NCI-H128 (cell line): ENCODE results near the gene ID3.
"Not testable (repeated sequence)": the region's sequence is repeated elsewhere in the genome, so short reads cannot be mapped to it uniquely, and the experiment has no call there.

Source experiments
- DNase-seq: peaks from one replicate; lab custom pipeline; 2025; ENCODE audit not compliant: unreplicated experiment; lab: John Stamatoyannopoulos, UW

Gene ID3

DNA sequence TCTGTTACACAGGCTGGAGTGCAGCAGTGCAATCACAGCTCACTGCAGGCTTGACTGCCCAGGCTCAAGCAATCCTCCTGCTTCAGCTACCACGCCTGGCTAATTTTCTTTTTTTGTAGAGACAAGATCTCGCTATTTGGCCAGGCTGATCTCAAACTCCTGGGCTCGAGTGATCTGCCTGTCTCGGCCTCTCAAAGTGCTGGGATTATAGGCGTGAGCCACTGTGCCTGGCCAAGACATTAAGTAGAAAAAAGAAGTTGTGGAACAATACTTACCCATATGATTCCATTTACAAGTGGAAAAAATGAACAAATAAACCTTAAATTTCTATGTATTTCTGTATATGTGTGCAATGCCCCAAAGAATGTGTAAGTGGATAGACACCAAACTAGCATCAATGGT is 30.3 kb upstream of the ID3 start:
- no peak for DNase-seq

DNA sequence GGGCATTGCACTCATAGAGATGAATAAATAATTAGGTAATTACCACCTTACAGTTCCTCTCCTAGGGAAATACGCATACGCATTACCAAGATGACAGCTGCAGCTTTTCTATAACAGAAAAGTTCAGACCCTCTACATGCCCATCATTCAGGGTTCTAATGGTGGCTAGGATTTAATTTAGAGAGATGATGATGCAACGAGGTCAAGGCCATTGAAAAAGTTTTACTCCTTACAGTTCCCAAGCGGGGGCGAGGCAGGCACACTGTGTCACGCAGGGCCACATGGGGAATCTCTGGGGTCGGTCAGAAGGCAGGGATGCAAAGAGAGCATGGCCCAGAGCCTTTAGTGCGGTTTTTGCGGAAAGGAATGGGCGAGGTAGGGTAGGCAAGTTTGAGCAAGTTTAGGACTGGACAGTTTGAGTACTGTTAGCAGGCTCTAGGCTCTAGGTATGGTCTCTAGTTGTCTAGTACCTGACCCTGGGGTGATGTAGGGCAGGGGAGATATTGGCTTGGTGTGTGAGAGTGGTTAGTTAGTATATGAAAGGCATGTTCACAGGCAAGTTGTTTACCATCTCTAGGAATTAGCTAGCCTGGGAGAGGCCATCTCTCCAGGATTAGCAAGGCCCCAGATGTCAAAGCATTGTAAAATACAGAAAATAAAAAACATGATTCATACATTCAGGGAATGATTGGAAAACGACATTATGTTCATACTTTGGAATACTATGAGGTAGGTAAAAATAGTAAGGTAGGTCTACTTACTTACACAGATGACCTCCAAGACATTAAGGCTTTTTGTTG is 29.6 kb upstream of the ID3 start:
- DNase-seq, result no peak

DNA sequence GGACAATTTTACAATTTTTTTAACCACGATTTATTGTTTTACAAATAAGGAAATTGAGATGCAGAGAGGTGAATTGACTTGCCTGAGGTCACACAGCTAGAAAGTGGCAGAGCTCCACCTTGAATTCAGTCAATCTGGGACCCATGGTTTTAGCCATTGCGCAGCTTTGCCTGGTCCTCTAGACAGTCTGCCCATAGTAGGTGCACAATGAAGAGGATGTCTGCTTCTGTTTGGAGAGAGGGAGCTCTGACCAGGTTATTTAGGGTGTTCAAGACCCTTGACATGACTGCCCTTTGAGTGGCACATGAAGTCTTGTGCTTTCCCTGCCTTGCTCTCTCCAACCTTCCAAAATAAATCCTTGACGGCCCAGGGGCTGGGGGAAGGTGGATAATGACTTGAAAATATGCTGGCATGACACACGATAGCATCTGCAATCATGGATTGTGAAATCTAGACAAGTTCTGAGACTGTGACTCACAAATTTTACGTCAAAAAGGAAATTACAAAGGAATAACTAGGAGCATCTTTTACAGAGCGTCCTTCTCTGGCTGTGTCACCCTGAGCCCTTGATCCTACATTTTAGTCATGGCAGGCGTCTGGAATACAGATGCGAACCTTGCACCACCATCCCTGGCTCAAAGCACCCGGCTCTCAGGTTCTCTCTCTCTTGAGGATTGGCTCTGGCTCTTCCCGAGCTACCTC is 26.2 kb upstream of the ID3 start:
- no peak for DNase-seq

DNA sequence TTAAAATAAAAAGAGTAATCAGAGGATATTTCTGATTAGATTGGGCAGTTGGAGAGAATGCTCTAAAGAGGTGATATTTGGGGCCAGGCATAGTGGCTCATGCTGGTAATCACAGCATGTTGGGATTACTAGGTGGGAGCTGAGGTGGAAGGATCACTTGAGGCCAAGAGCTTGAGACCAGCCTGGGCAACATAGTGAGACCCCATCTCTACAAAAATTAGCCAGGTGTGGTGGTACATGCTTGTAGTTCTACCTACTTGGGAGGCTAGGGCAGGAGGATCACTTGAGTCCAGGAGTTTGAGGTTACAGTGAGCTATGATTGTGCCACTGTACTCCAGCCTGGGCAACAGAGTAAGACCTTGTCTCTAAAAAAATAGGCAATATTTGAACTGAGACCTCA is 24.4 kb upstream of the ID3 start:
- DNase-seq, result not testable (repeated sequence)

DNA sequence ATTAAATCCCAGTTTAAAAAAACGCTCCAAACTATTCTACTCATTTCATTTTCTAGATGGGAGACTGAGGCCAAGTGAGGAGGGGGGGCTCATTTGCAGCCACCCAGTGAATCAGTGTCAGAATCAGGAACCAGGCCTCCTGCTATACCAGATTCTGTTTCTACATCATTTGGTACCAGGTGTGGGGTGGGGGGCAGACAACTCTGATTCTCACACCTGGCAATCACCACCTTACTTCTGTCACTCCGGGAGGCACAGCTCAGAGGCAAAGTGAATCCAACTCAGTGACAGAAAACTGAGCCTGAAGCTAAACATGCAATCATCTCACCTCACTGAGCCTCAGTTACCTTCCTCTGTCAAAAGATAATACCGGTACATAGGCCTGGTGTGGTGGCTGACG is 23.5 kb upstream of the ID3 start:
- DNase-seq, result no peak

DNA sequence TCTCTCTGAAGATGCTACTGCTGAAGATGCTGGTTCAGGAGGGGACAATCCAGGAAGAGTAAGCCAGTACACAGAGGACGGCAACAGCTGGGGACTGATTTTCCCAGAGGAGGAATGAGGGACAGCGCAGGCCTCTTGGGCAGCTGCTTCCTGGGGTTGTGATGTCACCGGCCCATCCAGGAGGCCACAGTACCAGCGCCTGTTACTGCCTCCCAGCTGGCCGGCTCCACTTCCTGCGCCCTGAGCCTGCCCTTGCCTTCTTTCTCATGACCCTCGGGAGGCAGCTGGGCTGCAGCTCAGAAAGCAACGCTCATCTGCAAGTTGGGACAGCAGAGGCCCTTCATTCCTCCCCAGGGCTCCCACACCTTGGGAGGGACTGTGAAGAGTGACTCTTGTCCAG is 21.9 kb upstream of the ID3 start:
- no peak for DNase-seq

DNA sequence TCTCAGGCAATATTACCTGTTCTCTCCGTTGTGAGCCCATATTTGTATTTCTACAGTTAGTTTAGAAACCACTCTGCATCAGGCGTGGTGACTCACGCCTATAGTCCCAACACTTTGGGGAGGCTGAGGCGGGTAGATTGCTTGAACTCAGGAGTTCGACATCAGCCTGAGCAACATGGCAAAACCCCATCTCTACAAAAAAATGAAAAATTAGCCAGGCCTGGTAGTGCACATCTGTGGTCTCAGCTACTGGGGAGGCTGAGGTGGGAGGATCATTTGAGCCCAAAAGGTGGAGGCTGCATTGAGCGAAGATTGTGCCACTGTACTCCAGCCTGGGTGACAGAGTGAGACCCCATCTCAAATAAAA is 19.7 kb upstream of the ID3 start:
- no peak for DNase-seq

DNA sequence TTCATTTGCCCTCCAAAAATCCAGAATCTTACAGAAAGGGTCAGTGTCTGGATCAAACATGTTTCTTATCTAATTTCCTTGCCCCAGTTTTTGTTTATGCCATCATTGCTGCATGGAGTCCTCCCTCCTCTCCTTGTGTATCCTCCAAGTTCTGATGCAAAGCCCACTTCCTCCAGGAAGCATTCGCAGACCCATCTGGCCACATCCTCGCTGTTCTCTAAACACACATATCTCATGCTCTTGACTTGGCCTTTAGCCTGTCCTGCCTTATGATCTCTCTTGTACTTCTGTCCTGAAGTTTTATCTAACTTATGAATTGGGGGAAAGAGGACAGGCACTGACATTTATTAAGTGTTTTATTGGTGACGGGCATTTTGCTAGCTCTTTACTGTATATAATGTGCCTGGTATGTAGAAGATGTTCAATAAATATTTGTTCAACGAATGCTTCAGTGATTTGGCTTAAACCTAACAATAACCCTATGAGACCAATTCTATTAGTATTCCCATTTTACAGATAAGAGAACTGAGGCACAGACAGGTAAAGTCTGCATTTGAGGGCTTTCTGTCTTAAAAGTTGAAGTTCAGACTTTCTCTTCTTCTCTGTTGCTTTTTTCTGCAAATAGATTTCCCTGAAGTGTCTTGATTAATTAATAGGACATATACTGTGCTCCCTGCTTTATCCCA is 19.2 kb upstream of the ID3 start:
- DNase-seq, result no peak

DNA sequence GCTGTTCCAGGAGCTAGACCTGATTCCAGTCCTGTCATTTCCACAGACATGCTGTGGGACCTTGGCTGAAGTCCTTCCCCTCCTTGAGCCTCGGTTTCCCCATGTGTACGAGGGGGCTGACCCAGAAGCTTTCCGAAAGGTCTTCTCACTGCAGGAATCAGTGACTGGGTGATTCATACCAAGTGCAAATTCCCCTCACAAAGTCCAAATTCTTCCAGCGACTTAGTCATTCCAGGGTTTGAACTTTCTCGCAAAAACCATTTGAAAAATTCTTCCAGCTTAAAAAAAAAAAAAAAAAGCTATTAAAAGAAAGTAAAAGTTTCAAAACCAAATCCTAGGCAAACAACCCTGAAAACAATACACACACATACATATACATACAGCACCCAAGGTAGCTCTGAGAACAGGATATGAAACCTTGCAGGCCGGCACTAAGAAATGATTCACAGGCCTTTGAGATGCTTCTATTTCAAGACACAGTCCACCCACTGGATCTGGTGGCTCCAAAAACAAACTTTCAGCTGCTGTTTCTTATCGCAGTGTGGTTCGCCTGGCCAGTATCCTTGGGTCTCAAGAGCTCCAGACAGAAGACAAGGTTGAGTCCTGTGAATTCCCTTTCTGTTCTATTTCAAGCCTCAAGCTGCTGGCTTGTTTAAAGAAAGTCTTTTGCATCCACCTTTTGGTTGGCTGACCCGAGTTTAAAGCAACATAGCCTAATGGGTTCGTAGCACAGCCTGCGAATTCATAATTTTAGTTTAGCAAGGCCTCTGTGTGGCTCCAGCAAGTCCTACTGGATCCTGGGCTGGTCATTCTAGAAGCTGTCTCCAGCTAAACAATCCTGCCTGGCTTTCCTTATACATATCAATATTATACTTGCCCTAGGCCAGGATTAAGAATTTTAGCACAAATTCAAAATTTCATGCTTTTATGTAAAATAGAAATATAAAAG is 18.0 kb upstream of the ID3 start:
- DNase-seq, result no peak

DNA sequence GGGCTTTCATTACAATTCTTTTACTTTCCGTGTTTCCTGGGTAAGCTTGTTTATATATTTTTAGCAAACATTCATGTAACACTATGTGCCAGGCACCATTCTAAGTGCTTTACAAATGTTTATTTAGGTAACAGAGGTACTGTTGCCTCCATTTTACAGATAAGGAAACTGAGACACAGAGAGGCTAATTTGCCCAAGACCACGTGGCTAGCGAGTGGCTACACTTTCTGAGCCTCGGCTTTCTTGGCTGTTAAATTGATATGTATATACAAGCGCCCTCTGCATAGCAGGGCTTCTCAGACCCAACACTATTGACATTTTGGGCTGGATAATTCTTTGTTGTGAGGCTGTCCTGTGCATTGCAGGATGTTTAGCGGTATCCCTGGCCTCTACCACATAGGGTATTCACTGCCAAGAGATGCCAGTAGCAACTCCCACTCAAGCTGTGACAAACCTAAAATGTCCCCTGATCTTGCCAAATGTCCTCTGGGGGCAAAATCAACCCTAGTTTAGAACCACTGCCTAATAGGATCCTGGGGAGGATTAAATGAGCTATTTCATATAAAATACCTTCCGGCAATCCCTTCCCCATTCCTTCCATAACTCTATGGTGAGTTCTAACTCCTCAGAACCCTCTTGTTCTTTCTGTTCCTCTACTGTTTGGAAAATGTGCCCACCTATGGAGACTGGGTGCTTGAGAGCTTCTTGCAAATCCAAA is 17.2 kb upstream of the ID3 start:
- no peak for DNase-seq

DNA sequence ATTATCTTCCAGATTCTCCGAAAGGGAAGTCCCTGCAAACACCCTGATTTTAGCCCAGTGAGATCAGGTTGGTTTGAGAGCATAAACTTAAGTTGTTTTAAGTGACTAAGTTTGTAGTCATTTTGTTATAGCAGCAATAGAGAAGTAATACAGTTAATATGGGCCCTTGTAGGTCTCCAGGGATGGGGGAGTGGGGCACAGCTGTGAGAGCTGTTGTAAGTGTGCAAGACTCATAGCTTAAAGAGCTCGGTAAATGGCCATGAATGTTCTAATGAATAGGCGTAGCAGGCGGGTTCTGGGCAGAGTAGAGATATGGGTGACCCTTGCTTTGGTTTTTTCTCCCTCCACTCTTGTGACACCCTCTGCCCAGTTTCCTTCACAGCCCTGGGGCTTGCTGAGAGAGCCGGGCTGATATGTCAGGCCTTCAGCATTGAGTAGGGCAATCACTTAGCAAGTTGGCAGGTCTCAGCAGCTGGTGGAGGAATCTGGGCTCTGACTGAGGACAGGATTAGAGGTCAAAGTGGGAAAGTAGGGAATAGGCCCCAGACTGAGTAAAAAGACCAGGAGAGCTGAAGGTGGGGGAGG is 16.0 kb upstream of the ID3 start:
- no peak for DNase-seq

DNA sequence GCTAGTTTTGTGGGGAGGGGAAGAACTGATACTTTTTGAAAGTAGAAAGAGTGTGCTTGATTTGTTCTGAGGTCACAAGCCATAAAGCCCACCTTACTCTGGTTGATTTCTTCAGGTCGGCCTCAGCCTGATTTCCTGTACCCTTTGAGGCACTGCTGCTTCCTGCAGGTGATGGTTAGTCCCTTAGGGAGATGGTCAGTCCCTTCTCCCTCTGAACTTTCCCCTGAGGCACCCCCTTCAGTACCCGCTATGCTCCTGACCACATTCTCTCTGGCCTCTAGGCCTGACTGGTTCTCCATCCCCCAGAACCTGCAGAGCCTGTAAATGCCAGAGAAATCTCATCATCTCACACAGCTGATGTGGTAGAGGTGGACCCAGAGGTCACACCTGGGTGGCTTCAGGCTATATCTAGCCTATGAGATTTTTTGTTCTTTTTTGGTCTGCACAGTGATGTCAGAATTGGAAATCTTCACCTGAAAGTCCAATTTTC is 15.0 kb upstream of the ID3 start:
- no peak for DNase-seq

DNA sequence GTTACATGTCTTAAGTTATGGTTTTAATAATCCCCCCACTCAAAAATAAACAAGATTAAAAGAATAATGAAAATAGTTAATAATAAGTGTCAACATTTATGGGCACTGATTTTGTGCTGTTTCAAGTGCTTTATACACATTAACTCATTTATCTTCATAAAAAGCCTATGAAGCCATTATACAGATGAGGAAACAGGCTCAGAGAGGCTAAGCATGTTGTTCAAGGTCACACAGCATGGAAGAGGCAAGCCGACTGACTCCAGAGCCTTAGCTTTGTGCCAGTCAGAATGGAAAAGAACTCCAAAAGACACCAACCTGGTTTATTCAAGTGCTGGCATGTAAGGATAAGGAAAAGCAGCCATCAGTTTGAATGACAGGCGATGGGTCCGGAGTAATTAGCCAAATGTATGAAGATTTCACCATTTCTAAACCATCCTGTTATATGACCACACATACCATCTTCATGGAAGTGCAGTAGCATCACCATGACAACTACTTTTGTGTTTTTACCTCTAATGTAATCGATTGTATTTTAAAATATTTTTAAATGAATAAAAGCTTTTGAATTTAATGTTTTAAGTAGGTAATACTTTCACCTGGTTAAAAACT is 14.4 kb upstream of the ID3 start:
- no peak for DNase-seq

DNA sequence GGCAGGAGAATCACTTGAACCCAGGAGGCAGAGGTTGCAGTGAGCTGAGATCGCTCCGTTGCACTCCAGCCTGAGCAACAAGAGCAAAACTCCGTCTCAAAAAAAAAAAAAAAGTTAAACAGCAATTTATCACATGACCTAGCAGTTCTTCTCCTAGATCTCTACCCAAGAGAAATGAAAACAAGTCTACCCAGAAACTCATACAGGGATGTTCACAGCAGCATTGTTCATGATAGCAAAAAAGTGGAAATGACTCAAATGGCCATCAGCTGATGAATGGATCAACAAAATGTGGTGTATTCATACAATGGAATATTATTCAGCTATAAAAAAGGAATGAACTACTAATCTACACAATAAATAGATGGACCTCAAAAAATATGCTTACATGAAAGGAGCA is 12.2 kb upstream of the ID3 start:
- no peak for DNase-seq

DNA sequence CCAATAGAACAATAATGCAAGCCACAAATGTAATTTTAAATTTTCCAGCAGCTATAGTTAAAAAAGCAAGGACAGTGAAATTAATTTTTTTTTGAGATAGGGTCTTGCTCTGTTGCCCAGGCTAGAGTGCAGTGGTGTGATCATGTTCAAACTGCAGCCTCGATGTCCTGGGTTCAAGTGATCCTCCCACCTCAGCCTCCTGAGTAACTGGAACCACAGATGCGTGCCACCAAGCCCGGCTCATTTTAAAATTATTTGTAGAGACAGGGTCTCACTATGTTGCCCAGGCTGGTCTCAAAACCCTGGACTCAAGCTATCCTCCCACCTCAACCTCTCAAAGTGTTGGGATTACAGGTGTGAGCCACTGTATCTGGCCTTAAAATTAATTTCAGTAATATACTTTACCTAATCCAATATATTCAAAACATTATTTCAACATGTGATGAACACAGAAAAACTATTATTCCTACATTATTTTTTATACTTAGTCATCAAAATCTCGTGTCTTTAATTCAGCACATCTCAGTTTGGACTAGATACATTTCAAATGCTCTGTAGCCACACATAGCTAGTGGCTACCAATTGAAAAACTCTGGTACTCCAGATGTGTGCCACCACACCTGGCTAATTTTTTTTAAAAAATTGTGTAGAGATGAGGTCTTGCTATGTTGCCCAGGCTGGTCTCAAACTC is 10.8 kb upstream of the ID3 start:
- no peak for DNase-seq

DNA sequence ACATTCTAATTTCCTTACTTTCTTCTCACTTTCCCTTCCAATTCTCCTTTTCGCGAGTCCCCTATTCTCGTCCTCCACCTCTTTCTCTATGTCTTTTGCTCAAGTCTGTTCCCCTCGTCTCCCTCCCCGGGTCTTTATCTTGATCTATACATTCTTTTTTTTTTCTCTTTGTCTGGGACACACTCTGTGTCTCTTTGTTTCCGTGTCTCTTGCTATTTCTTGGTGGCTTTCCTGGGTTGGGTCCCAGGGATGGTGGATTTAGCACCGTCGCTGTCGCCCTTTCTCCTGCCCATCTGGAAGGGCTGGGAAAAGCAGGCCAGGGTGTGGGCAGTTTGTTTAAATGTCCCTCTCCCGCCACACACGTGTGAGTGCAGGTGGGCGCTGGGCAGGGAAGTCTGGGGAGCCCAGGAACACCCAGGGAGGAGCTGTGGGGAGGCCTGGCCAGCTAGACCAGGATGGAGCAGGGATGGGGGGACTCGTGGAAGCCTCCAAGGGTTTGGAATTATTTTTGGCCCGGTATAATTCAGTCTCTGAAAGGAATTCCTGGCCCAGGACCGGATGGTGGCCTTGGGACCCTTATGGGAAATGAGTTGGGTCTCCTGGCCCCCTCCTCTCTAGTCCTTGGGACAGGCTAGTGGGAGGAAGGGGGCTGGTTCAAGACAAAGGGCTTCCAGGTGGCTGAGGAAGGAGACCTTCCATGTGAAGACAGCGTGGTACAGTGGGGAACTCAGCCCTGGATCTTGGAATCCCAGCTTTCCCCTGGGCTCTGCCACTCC is 9.5 kb upstream of the ID3 start:
- no peak for DNase-seq

DNA sequence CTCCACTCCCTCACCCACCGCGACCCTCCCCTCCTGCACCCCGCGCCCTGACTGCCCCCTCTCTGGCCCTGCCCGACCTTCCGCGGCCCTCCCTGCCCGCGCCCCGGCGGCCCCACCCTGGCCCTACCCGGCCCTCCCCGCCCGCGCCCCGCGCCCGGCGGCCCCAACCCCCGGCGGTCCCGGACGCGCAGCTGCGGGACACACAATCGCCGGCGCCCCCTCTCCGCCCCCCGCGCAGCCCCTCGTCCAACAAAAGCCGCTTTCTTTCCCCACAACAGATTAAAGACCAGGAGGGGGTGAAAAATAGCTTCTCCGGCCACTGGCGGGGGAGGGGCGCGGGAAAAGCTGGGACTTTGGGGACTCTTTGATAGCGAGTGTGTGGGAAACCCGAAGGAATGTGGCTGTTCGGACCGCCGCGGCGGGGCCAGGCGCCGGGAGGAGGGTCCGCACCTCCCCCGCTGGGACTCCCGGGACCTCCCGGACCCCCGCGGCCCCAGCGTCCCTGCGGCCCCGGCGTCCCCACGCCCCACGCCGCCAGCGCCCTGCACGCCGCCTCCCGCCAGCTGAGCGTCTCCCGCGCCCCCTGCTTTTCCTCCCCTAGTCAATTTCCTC is 8.8 kb upstream of the ID3 start:
- no peak for DNase-seq

DNA sequence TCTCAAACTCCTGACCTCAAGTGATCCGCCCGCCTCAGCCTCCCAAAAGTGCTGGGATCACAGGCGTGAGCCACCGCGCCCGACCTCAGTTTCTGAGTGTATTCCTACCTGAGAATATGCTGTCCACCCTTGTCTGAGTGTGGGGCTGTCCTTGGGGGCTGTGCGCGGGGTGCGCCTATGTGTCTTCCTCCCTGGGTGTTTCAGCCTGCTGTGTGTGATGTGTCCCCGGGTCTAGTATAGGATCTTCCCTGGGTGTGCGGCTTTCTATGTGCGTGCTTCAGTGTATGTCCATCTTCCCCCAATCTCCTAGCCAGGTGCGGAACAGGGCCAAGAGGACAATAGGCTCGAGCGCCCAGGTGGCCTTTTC is 8.3 kb upstream of the ID3 start:
- DNase-seq, result no peak
